GM21515 (cell line): Measurements from ENCODE around the gene FAM199X.
A peak's percentile ranks its signal among the peaks of the same experiment; 100 is the strongest.
"Not testable (repeated sequence)": the region's sequence is repeated elsewhere in the genome, so short reads cannot be mapped to it uniquely, and the experiment has no call there.

Experiments used
- ATAC-seq: cut with Tn5 transposase; IDR thresholded peaks from one replicate; pipeline ENCODE4 v1.9.1; 2021; ENCODE audit not compliant: unreplicated experiment

Gene FAM199X

GRCh38 chrX:104187931-104188330 lies 21.7 kb downstream of the FAM199X start:
- no peak for ATAC-seq

GRCh38 chrX:104189837-104190236 lies 23.6 kb downstream of the FAM199X start:
- no peak for ATAC-seq

GRCh38 chrX:104193485-104193884 lies 27.2 kb downstream of the FAM199X start:
- no peak for ATAC-seq

- ATAC-seq = no peak
Observed at GRCh38 chrX:104195013-104195412, 28.8 kb downstream of the FAM199X start.

- peak; percentile 66 for ATAC-seq
Observed at GRCh38 chrX:104195489-104196084, 29.3 kb downstream of the FAM199X start.

GRCh38 chrX:104205548-104205947 lies 39.3 kb downstream of the FAM199X start:
- no peak for ATAC-seq

GRCh38 chrX:104211187-104211586 lies 44.9 kb downstream of the FAM199X start:
- ATAC-seq = no peak

GRCh38 chrX:104230060-104230459 lies 63.8 kb downstream of the FAM199X start:
- not testable (repeated sequence) for ATAC-seq
